ENCODE results near the gene FAIM2. TPM values are rescaled to one million over a fixed set of nuclear protein-coding genes. Genes with fewer than 3 reads are reported as not detected.

Gene FAIM2
- total and polyA plus RNA-seq, 10 of the 15 experiments (the other 5 are each of a cell fraction or from before 2014, with no cell fraction given): not detected

GRCh38 chr12:49882248-49882850 lies 21.4 kb downstream of the FAIM2 start (continued):
- no peak for TF ChIP-seq PKNOX1 (IDR thresholded peaks at IDR 0.05)
- TF ChIP-seq KLF5 (IDR thresholded peaks at IDR 0.05; ENCODE audit: partially characterized antibody): no peak
- TF ChIP-seq BACH1 (IDR thresholded peaks at IDR 0.05; ENCODE audit: borderline replicate concordance): no peak
- no peak for TF ChIP-seq ZNF274 (IDR thresholded peaks at IDR 0.05; ENCODE audit: insufficient read depth, insufficient read length)
- TF ChIP-seq SRF (IDR thresholded peaks at IDR 0.05; ENCODE audit: low read depth in 2 of 2, low read length in 2 of 2): no peak
- TF ChIP-seq HSF1 (IDR thresholded peaks at IDR 0.05; ENCODE audit: low read depth, low read length): no peak

GRCh38 chr12:49881415-49882247 lies 22.1 kb downstream of the FAIM2 start:
- no peaks in the 10 kb centered on the region for H3K4me1 ChIP-seq (ENCODE audit: control insufficient read depth, insufficient read depth, low read length)
- ATAC-seq (no peak), DNase-seq (ENCODE audit: low read depth, low spot score) (no peak), FAIRE-seq (no peak)
- no peak overlapping the region for H3K4me2 ChIP-seq (ENCODE audit: control insufficient read depth, insufficient read depth)
- H3K27me3 ChIP-seq (replicated peaks in 1 of 2; ENCODE audit: control insufficient read depth in 2 of 2, insufficient read depth in 2 of 2, low read length in 1 of 2): peaks cover 0 to 1% of the 10 kb centered on the region in 2 experiments; a peak in 1 of 4 replicates
- in situ Hi-C loops (cut with MboI) (no loop called here), intact Hi-C loops (cut with micrococcal nuclease; ENCODE audit: unreplicated experiment) (no loop called here)
- ChIA-PET SMC1A (ENCODE audit: uncharacterized antibody, unreplicated experiment) (no interaction called here), CTCF (interaction anchor here (1.3 kb wide), 1 partner anchor 64 kb away, joined by 5 read pairs; no protein-coding TSS in a partner anchor), POLR2A (no interaction called here), RAD21 (ENCODE audit: unreplicated experiment) (interaction anchor here (1.2 kb wide), 1 partner anchor 84 kb away, joined by 3 read pairs; no protein-coding TSS in a partner anchor)
- WGBS (ENCODE audit: insufficient coverage, insufficient replicate concordance, low lambda C conversion rate, missing lambda C conversion rate): 38% methylated on average over 16 of the region's 16 CpGs
- no peaks in the 10 kb centered on the region for H3K79me2 ChIP-seq (ENCODE audit: control insufficient read depth, insufficient read depth, low read length)
- no TSS peak for BruUV-seq (replicated peaks)
- H3K9ac ChIP-seq (ENCODE audit: control insufficient read depth, insufficient read depth, low read length): no peak overlapping the region
- no peak overlapping the region for H3K4me3 ChIP-seq
- no peaks in the 10 kb centered on the region for H4K20me1 ChIP-seq (ENCODE audit: control insufficient read depth, insufficient read depth)
- no peaks in the 10 kb centered on the region for H3K36me3 ChIP-seq (ENCODE audit: control insufficient read depth in 2 of 2, insufficient read depth in 2 of 2, low read length in 1 of 2)
- H3K27ac ChIP-seq (ENCODE audit: control insufficient read depth, insufficient read depth): no peak overlapping the region
- H2AFZ ChIP-seq (ENCODE audit: control insufficient read depth, low read depth, low read length): no peak overlapping the region
- no peaks in the 10 kb centered on the region for H3K9me3 ChIP-seq (replicated peaks; ENCODE audit: control insufficient read depth, insufficient read depth, low read length)
- TF ChIP-seq SREBF2 (IDR thresholded peaks at IDR 0.05; ENCODE audit: low read length): no peak
- TF ChIP-seq CHD2 (IDR thresholded peaks at IDR 0.05; ENCODE audit: borderline replicate concordance, low read depth, low read length): no peak
- TF ChIP-seq MYB (IDR thresholded peaks at IDR 0.05; ENCODE audit: borderline replicate concordance, low read depth, low read length): no peak
- no peak for TF ChIP-seq IKZF2 (IDR thresholded peaks at IDR 0.05)
- TF ChIP-seq SUZ12 (IDR thresholded peaks at IDR 0.05; ENCODE audit: unreplicated experiment): no peak
- TF ChIP-seq SMARCA5 (IDR thresholded peaks at IDR 0.05): no peak
- no peak for TF ChIP-seq ATF2 (IDR thresholded peaks at IDR 0.05; ENCODE audit: low read length)
- no peak for TF ChIP-seq IRF5 (IDR thresholded peaks at IDR 0.05; ENCODE audit: borderline replicate concordance)
- no peak for TF ChIP-seq CBX3 (IDR thresholded peaks at IDR 0.05; ENCODE audit: borderline replicate concordance, low read depth)
- no peak for TF ChIP-seq YY1 (IDR thresholded peaks at IDR 0.05; ENCODE audit: low read depth, low read length)

Measured in GM12878 (cell line).